H1 (cell line): ENCODE data around the gene MFNG. TPM values are rescaled to one million over a fixed set of nuclear protein-coding genes. Genes with fewer than 3 reads are reported as not detected.

Experiments
- CTCF ChIA-PET: fragments of 300-600 bp; sonication (Branson Sonifier 250); formaldehyde crosslinking; loops from one replicate; lab custom pipeline; 2021; ENCODE audit not compliant: partially characterized antibody; lab: Charles Lee
- POLR2A ChIA-PET: fragments of 300-600 bp; sonication (Branson Sonifier 250); formaldehyde crosslinking; loops from one replicate; lab custom pipeline; 2021; ENCODE audit warnings: inconsistent platforms; ENCODE audit not compliant: partially characterized antibody; lab: Charles Lee
- DNase-seq, 2 experiments: peaks; one replicate each; pipeline versions ENCODE4 v3.0.0 to v3.0.0-alpha.2; 2010 to 2022; ENCODE audit warnings: low spot score in 2 of 2, low read depth in 1 of 2, mixed read lengths in 1 of 2
- FAIRE-seq: peaks from 2 replicates; lab custom pipeline; 2011; peaks lifted over from hg19 to GRCh38; lab: Jason Lieb, UNC
- H2AFZ ChIP-seq: 2 replicates; pipeline ENCODE4 v1.8.1; 2012; ENCODE audit warnings: low read length, inconsistent platforms
- H2AK5ac ChIP-seq: 2 replicates; pipeline ENCODE4 v1.6.1; 2013; ENCODE audit warnings: low read depth, low read length
- H2BK120ac ChIP-seq: replicated peaks from 2 replicates; pipeline ENCODE3; 2013; ENCODE audit warnings: low read depth, low read length, inconsistent platforms
- H2BK12ac ChIP-seq: 2 replicates; pipeline ENCODE4 v1.6.1; 2013; ENCODE audit warnings: low read depth, low read length
- H2BK15ac ChIP-seq: 2 replicates; pipeline ENCODE4 v1.6.1; 2013; ENCODE audit warnings: low read length
- H2BK20ac ChIP-seq: 2 replicates; pipeline ENCODE4 v1.6.1; 2013; ENCODE audit warnings: low read length
- H2BK5ac ChIP-seq: 2 replicates; pipeline ENCODE4 v1.6.1; 2013; ENCODE audit warnings: low read depth, low read length
- H3K14ac ChIP-seq: 2 replicates; pipeline ENCODE4 v1.6.1; 2013; ENCODE audit warnings: inconsistent platforms; ENCODE audit not compliant: insufficient read length
- H3K18ac ChIP-seq: 2 replicates; pipeline ENCODE4 v1.6.1; 2013; ENCODE audit warnings: low read length; ENCODE audit errors: extremely low read depth
- H3K23ac ChIP-seq: 2 replicates; pipeline ENCODE4 v1.6.1; 2013; ENCODE audit warnings: inconsistent platforms; ENCODE audit not compliant: insufficient read length
- H3K23me2 ChIP-seq: 2 replicates; pipeline ENCODE4 v1.6.1; 2013; ENCODE audit warnings: low read depth, low read length
- H3K27ac ChIP-seq: 2 replicates; pipeline ENCODE4 v1.6.1; 2011; ENCODE audit warnings: low read depth, low read length, inconsistent platforms
- H3K27me3 ChIP-seq, 4 experiments: replicated peaks in 1 of 4; 1 replicate in 1 of 4; 2 replicates in 3 of 4; pipeline versions ENCODE4 v1.6.1 to v1.8.1; 2011 to 2013; ENCODE audit warnings: low read length in 3 of 4, mild to moderate bottlenecking in 3 of 4, inconsistent platforms in 2 of 4, mixed read lengths in 2 of 4, moderate library complexity in 1 of 4; ENCODE audit not compliant: control insufficient read depth in 3 of 4, insufficient read depth in 3 of 4; ENCODE audit errors: extremely low read depth in 1 of 4
- H3K36me3 ChIP-seq, 4 experiments: 2 replicates each; pipeline versions ENCODE4 v1.6.1 to v1.8.1; 2011 to 2013; ENCODE audit warnings: mild to moderate bottlenecking in 4 of 4, low read length in 3 of 4, moderate library complexity in 2 of 4, control low read depth in 1 of 4, inconsistent platforms in 1 of 4; ENCODE audit not compliant: insufficient read depth in 4 of 4, control insufficient read depth in 2 of 4
- H3K4ac ChIP-seq: replicated peaks from 2 replicates; pipeline ENCODE3; 2013; ENCODE audit warnings: low read length, low read depth, mixed read lengths, inconsistent platforms; ENCODE audit not compliant: insufficient read length
- H3K4me1 ChIP-seq, 4 experiments: replicated peaks in 1 of 4; 1 replicate in 1 of 4; 2 replicates in 3 of 4; pipeline versions ENCODE4 v1.6.1 to v1.8.1; 2011 to 2013; ENCODE audit warnings: low read length in 3 of 4, inconsistent platforms in 2 of 4, mixed read lengths in 1 of 4; ENCODE audit not compliant: insufficient read depth in 4 of 4, control insufficient read depth in 3 of 4
- H3K4me2 ChIP-seq, 2 experiments: 2 replicates each; pipeline versions ENCODE4 v1.6.1 to v1.8.1; 2011 to 2013; ENCODE audit warnings: low read depth in 2 of 2, low read length in 2 of 2, control low read depth in 1 of 2, inconsistent platforms in 1 of 2, mild to moderate bottlenecking in 1 of 2; ENCODE audit not compliant: insufficient read depth in 1 of 2
- H3K4me3 ChIP-seq, 4 experiments: fragments of 200-600, 300-600 bp in 1 of 4; sonication (generic), shearing (Covaris generic), sonication (Bioruptor Twin) in 1 of 4; 2 replicates each; pipeline versions ENCODE4 v1.5.1 to v1.8.1; 2011 to 2016; ENCODE audit warnings: low read length in 4 of 4, low read depth in 3 of 4, control low read depth in 2 of 4, inconsistent platforms in 2 of 4, mild to moderate bottlenecking in 2 of 4, mixed read lengths in 1 of 4, moderate library complexity in 1 of 4; ENCODE audit not compliant: insufficient read depth in 2 of 4; ENCODE audit errors: extremely low read depth in 1 of 4
- H3K56ac ChIP-seq: replicated peaks from 2 replicates; pipeline ENCODE3; 2013; ENCODE audit warnings: low read depth, mild to moderate bottlenecking, mixed read lengths, low read length, inconsistent platforms; ENCODE audit not compliant: insufficient read length
- H3K79me1 ChIP-seq: 2 replicates; pipeline ENCODE4 v1.6.1; 2013; ENCODE audit warnings: low read depth, low read length, control low read depth
- H3K79me2 ChIP-seq, 2 experiments: 2 replicates each; pipeline versions ENCODE4 v1.6.1 to v1.8.1; 2012 to 2013; ENCODE audit warnings: low read length in 2 of 2, mild to moderate bottlenecking in 2 of 2, inconsistent platforms in 1 of 2; ENCODE audit not compliant: insufficient read depth in 2 of 2, control insufficient read depth in 1 of 2
- H3K9ac ChIP-seq, 4 experiments: replicated peaks in 1 of 4; 1 replicate in 1 of 4; 2 replicates in 3 of 4; pipeline versions ENCODE4 v1.6.1 to v1.8.1; 2011 to 2013; ENCODE audit warnings: low read depth in 3 of 4, low read length in 3 of 4, control low read depth in 2 of 4, mild to moderate bottlenecking in 2 of 4, moderate library complexity in 2 of 4, inconsistent platforms in 1 of 4; ENCODE audit errors: extremely low read depth in 1 of 4
- H3K9me3 ChIP-seq, 2 experiments: 2 replicates each; pipeline versions ENCODE4 v1.6.1 to v1.8.1; 2012 to 2013; ENCODE audit warnings: mild to moderate bottlenecking in 2 of 2, moderate library complexity in 2 of 2, control low read depth in 1 of 2, inconsistent platforms in 1 of 2, low read depth in 1 of 2, low read length in 1 of 2, mixed read lengths in 1 of 2; ENCODE audit not compliant: insufficient read depth in 2 of 2
- H4K20me1 ChIP-seq, 2 experiments: replicated peaks in 1 of 2; 2 replicates each; pipeline versions ENCODE3 to v1.8.1; 2011 to 2013; ENCODE audit warnings: inconsistent platforms in 2 of 2, low read length in 2 of 2, mild to moderate bottlenecking in 1 of 2; ENCODE audit not compliant: insufficient read depth in 2 of 2, control insufficient read depth in 1 of 2
- H4K5ac ChIP-seq: 2 replicates; pipeline ENCODE4 v1.6.1; 2013; ENCODE audit warnings: low read length, low read depth, mixed read lengths, inconsistent platforms; ENCODE audit not compliant: insufficient read length
- H4K8ac ChIP-seq: 2 replicates; pipeline ENCODE4 v1.8.0; 2013; ENCODE audit warnings: mild to moderate bottlenecking, moderate library complexity, low read length, inconsistent platforms; ENCODE audit not compliant: insufficient read depth; ENCODE audit errors: extremely low read depth
- H4K91ac ChIP-seq: replicated peaks from 2 replicates; pipeline ENCODE3; 2013; ENCODE audit warnings: low read length, mixed read lengths, inconsistent platforms; ENCODE audit not compliant: insufficient read length
- BCL11A ChIP-seq, 2 experiments: IDR thresholded peaks; one replicate each; pipeline ENCODE4 v1.6.1; 2011; ENCODE audit warnings: low read depth in 2 of 2, low read length in 2 of 2, mild to moderate bottlenecking in 2 of 2
- CHD2 ChIP-seq: IDR thresholded peaks from 2 replicates; pipeline ENCODE4 v1.6.1; 2012; ENCODE audit warnings: low read length, improper control_type of control experiment
- CTBP2 ChIP-seq: IDR thresholded peaks from 2 replicates; pipeline ENCODE4 v1.7.0; 2011; ENCODE audit warnings: borderline replicate concordance, mild to moderate bottlenecking, moderate library complexity, mixed read lengths, low read length; ENCODE audit not compliant: insufficient read depth, insufficient read length
- HDAC2 ChIP-seq, 2 experiments: fragments of 300-600 bp in 1 of 2; sonication (generic) in 1 of 2; IDR thresholded peaks; 2 replicates each; pipeline ENCODE4 v1.6.1; 2011 to 2012; ENCODE audit warnings: low read depth in 2 of 2, low read length in 2 of 2, mild to moderate bottlenecking in 2 of 2, moderate library complexity in 2 of 2, borderline replicate concordance in 1 of 2, inconsistent platforms in 1 of 2
- JUN ChIP-seq: IDR thresholded peaks from 2 replicates; pipeline ENCODE4 v1.6.1; 2011; ENCODE audit warnings: low read depth, mild to moderate bottlenecking, improper control_type of control experiment, low read length
- JUND ChIP-seq: IDR thresholded peaks from 2 replicates; pipeline ENCODE4 v1.6.1; 2011; ENCODE audit warnings: mild to moderate bottlenecking, improper control_type of control experiment, low read length
- KDM5A ChIP-seq: fragments of 200-600 bp; IDR thresholded peaks from 2 replicates; pipeline ENCODE4 v1.7.1; 2012; ENCODE audit warnings: mild to moderate bottlenecking, low read length, inconsistent platforms, mixed read lengths
- NRF1 ChIP-seq: IDR thresholded peaks from 2 replicates; pipeline ENCODE4 v1.6.1; 2011; ENCODE audit warnings: mild to moderate bottlenecking, low read depth, low read length, improper control_type of control experiment
- SRF ChIP-seq: IDR thresholded peaks from 2 replicates; pipeline ENCODE4 v1.6.1; 2011; ENCODE audit warnings: mild to moderate bottlenecking, low read depth, low read length, moderate library complexity
- TEAD4 ChIP-seq: IDR thresholded peaks from 2 replicates; pipeline ENCODE4 v1.6.1; 2012; ENCODE audit warnings: low read depth, low read length, inconsistent platforms, mixed read lengths
- WGBS, 2 experiments: shearing (Covaris generic) in 1 of 2; methylation state at CpG; one replicate each; pipeline versions ENCODE4 v1.1.6 to v1.1.7; 2013 to 2015; ENCODE audit warnings: low lambda C conversion rate in 2 of 2, mixed read lengths in 2 of 2, inconsistent platforms in 1 of 2, low coverage in 1 of 2, missing lambda C conversion rate in 1 of 2; ENCODE audit not compliant: insufficient replicate concordance in 2 of 2, insufficient coverage in 1 of 2, insufficient read length in 1 of 2; ENCODE audit errors: extremely low coverage in 1 of 2, missing lambda C conversion rate in 1 of 2; 5-methylcytosine and 5-hydroxymethylcytosine counted together
- polyA plus RNA-seq, 7 experiments: library from polyadenylated mRNA; depleted of rRNA in 3 of 7; stranded (reverse) in 5 of 7; unstranded in 2 of 7; fragments of >200 nt in 5 of 7; fragments of 200-250 nt in 2 of 7; gene quantifications; 1 replicate in 5 of 7; 2 replicates in 1 of 7; 4 replicates in 1 of 7; pipeline versions ENCODE4 v1.2.1 to v1.2.3, GENCODE V29; 2011 to 2013; ENCODE audit warnings: missing spikeins in 2 of 7, mixed read lengths in 2 of 7
- total RNA-seq: library from RNA; stranded (reverse); fragmentation: NEBNext Ultra II Directional; extraction: Animal tissue kit (Norgen Biotek cat#: 25700); gene quantifications from 2 replicates; pipeline ENCODE4 v1.2.1, GENCODE V29; 2021
- TF ChIP-seq, protein P1 (sequence below): IDR thresholded peaks from 2 replicates; pipeline ENCODE4 v1.6.1; 2012; ENCODE audit warnings: low read length, inconsistent platforms

MFNG gene
- total and polyA plus RNA-seq, 2 of the 8 experiments (the other 6 are each of a cell fraction or from before 2014, with no cell fraction given), result 1.7 to 5.5 TPM

DNA sequence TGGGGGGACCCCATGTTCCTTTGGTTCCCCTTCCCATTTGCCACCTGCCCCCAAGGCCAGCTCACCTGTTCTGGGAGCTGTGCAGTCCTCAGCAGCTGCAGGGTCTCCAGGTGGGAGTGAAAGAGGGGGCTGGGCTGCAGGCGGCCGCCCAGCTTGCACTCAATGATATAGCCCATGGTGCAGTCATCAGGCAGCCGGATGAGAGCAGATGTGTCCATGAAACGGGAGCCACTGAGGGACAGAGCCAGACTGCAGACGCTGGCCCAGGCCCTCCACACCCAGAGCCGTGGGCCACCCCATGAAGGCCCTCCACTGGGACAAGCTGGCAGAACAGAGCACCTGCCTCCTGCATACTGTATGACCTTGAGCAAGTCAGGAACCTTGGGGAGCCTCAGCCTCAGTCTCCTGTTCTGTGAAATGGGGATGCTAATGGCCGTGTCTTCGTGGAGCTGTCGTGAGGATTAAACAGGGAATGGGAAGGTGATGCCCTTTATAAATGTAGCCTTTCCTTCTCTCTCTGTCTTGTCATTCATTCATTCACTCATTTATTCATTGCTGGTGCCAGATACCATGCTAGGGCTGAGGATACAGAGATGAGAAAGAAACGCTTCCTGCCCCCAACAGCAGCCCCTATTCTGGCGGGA lies 11.6 kb downstream of the MFNG start:
- H4K20me1 ChIP-seq, result peaks cover 0 to 2% of the 10 kb centered on the region in 2 experiments
- ChIA-PET POLR2A (no interaction called here), CTCF (interaction anchor here (0.6 to 14.2 kb wide), 9 partner anchors 10 to 417 kb away, joined by 3 to 312 read pairs (median 3); partner anchors contain the start of gene MFNG)
- no peaks in the 10 kb centered on the region for H3K79me2 ChIP-seq
- H3K4me2 ChIP-seq, result no peak overlapping the region
- no peaks in the 10 kb centered on the region; a peak in 2 of 7 replicates for H3K4me1 ChIP-seq
- no peak overlapping the region for H3K14ac ChIP-seq
- H4K91ac ChIP-seq, result no peak overlapping the region
- H2BK5ac ChIP-seq, result no peak overlapping the region
- H3K23ac ChIP-seq, result no peak overlapping the region
- H3K9me3 ChIP-seq, result no peaks in the 10 kb centered on the region
- H2BK15ac ChIP-seq, result no peak overlapping the region
- WGBS, 2 experiments, result 89% methylated on average over 11 of the region's 11 CpGs; no CpG with 5 or more reads in 1 of the 2 experiments
- H2BK12ac ChIP-seq, result no peak overlapping the region
- no peak overlapping the region for H3K56ac ChIP-seq
- no peak overlapping the region; the same call in 1 of the 2 replicates for H4K8ac ChIP-seq
- H4K5ac ChIP-seq, result no peak overlapping the region
- no peak for FAIRE-seq
- no peak overlapping the region for H3K9ac ChIP-seq
- no peak overlapping the region for H2BK20ac ChIP-seq
- H3K23me2 ChIP-seq, result no peaks in the 10 kb centered on the region
- no peak overlapping the region for H3K4me3 ChIP-seq
- H3K79me1 ChIP-seq, result no peaks in the 10 kb centered on the region
- no peak for DNase-seq
- no peak overlapping the region for H3K4ac ChIP-seq
- no peak overlapping the region for H3K18ac ChIP-seq
- no peak overlapping the region for H2BK120ac ChIP-seq
- H3K27ac ChIP-seq, result no peak overlapping the region
- H3K27me3 ChIP-seq, result no peaks in the 10 kb centered on the region
- no peaks in the 10 kb centered on the region; a peak in 1 of 8 replicates for H3K36me3 ChIP-seq
- no peak overlapping the region for H2AFZ ChIP-seq
- no peak overlapping the region for H2AK5ac ChIP-seq
- TF ChIP-seq CTBP2 (no peak), JUN (no peak), HDAC2 (IDR thresholded peaks at IDR 0.05; ENCODE audit: borderline replicate concordance in 1 of 2, low read depth in 2 of 2, low read length in 2 of 2) (no peak), NRF1 (no peak), TEAD4 (no peak), JUND (no peak), SRF (no peak), KDM5A (no peak), BCL11A (IDR thresholded peaks at IDR 0.05; ENCODE audit: low read depth in 2 of 2, low read length in 2 of 2) (no peak), CHD2 (no peak)
- TF ChIP-seq, protein P1, sequence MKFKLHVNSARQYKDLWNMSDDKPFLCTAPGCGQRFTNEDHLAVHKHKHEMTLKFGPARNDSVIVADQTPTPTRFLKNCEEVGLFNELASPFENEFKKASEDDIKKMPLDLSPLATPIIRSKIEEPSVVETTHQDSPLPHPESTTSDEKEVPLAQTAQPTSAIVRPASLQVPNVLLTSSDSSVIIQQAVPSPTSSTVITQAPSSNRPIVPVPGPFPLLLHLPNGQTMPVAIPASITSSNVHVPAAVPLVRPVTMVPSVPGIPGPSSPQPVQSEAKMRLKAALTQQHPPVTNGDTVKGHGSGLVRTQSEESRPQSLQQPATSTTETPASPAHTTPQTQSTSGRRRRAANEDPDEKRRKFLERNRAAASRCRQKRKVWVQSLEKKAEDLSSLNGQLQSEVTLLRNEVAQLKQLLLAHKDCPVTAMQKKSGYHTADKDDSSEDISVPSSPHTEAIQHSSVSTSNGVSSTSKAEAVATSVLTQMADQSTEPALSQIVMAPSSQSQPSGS, result no peak
